HG03045 (cell line): ENCODE measurements around the gene MTUS2.
"Not testable (repeated sequence)": the region's sequence is repeated elsewhere in the genome, so short reads cannot be mapped to it uniquely, and the experiment has no call there.

Experiments
- ATAC-seq: cut with Tn5 transposase; IDR thresholded peaks from one replicate; pipeline ENCODE4 v1.9.1; 2021; ENCODE audit warnings: mild to moderate bottlenecking, moderate library complexity; ENCODE audit not compliant: unreplicated experiment

MTUS2 gene

GRCh38 chr13:29210676-29211075 is 390.5 kb downstream of the MTUS2 start:
- ATAC-seq: no peak

DNA sequence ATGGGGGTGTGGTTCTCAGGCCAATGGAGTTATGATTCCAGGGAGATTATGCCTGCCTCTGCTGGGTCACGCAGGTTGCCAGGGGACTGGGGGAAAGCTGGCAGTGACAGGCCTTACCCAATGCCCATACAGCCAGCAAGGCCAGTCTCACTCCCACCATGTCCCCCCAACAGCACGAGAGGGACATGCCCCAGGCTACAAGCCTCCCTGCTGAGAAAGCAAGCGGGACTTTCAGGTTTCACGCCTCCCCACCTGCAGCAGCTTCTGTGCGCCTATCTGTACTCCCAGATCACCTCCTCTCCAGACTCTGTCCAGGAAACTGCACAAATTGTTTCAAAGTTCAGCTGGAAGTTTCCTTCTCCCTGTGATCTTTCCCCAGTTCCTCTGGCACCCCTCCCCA is 391.0 kb downstream of the MTUS2 start:
- not testable (repeated sequence) for ATAC-seq

GRCh38 chr13:29222458-29222857 is 402.3 kb downstream of the MTUS2 start:
- ATAC-seq: no peak

GRCh38 chr13:29224206-29224605 is 404.1 kb downstream of the MTUS2 start:
- no peak for ATAC-seq

- ATAC-seq: no peak
Observed at GRCh38 chr13:29227576-29227975, 407.4 kb downstream of the MTUS2 start.

DNA sequence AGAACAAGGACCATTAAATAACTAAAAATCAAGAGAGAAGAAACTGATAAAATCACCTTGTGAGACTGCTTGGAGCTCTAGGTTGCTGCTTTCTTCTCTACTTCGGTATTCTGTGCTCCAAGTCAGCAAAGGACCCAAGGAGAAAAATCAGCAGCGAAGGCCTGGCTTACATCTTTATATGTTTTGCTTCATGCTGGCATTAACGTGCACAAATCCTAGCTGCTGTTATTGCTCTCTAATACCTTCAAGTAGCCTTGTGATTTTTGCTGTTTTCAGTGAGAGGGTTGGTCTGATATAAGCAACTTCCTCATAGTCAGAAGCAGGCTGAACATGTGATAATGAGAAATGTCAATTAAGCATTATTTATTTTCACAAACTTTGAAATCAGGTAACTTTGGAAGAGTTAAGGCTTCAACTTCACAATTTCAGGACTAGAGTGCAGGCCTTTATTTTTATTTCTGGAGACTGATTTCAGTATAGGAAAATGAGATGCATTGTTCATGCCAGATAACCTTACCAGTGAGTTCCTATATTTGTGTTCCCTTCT is 410.2 kb downstream of the MTUS2 start:
- no peak for ATAC-seq

- ATAC-seq: no peak
Observed at GRCh38 chr13:29239653-29240525, 419.8 kb downstream of the MTUS2 start.

- no peak for ATAC-seq
Observed at GRCh38 chr13:29254626-29255370, 434.7 kb downstream of the MTUS2 start.

DNA sequence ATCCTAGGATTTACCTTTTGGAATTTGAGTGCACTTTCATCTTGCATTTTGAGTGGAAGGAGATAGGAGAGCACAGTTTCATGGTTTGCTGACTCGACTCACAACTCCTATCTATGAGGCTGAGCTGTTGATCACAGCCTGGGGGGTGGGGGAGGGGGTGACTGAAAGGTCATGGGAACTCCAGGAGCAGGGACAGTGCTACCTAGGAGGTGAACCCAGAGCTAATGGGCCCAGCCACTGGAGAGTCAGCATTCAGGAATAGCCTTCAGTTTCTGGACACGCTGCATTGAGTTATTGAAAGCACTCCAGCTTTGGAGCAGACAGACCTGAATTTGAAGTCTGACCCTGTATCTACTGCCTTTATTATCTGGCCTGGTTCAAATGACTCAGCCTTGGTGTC is 435.4 kb downstream of the MTUS2 start:
- ATAC-seq: no peak

DNA sequence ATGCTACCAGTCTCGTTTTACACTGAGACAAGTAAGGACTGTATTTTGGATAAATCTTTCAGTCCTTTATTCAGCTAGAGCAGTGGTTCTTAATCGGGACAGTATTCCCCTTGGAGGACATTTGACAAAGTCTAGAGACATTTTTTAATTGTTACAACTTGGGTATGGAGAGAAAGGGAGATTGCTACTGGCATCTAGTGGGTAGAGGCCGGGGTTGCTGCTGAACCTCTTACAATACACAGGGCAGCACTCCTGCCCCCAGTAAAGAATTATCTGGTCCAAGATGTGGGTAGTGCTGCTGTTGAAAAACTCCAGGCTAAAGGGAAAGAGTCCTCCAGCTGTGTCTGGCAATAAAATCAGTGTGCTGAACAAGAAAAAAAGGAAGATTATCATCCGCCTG is 440.5 kb downstream of the MTUS2 start:
- no peak for ATAC-seq

DNA sequence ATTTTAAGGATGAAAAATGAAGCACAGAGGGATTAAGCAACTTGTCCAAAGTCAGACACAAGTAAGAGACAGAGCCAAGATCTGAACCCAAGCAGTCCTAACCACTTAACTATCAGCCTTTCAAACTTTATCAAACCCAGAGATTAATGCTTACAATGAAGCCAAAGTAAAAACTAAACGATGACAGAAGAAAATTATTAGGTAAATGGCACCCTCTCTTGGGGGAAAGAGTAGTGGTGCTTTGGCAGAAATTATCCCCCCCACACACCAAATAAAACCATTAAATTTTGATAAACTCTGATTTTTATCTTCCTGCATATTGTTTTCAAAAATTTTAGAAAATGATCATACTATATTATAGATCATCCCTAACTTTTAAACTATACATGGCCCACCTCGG is 446.1 kb downstream of the MTUS2 start:
- ATAC-seq: no peak

DNA sequence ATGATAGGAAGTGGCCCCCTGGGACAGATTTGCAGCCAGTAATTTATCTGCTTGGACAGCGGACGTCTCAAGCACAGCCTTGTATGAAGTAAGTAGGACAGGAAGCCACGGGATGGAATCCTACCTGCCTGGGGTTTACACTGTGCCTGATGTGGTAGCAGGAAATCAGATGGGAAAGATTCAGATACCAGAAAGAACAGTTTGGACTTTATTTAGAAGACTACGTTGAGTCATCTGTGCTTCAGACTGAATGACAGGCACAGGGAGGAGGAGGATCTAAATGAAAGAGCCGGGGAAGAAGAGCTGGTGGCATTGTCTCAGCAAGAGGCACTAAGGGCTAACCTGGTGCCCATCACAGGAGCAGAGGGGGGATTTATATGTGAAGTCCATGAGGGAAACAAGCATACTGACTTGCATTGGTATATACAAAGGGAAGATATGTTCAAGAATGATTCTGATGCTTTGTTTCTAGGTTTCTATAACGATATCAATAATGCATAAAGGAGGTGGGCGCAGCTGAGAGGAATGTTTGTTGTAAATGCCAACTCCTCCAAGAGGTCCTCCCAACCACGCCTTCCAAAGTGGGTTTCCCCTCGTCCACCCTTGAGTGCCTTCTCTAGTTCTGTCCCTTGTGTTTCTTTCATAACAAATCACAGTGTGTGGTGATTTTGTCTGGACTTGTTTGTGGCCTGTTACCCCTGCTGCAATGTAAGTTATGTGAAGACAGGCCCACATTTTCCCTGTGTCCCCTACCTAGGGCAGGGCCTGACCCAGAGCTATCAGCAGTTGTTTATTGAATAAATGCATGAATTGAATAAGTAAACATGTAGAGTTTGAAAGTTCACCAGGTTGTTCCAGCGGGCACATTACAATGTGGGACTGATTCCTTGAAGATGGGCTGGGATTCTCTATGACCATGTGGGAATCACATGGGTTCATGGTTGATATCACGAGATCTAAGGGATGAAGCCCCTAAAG is 446.9 kb downstream of the MTUS2 start:
- no peak for ATAC-seq

- ATAC-seq: no peak
Observed at GRCh38 chr13:29270271-29270985, 450.3 kb downstream of the MTUS2 start.

GRCh38 chr13:29271606-29272005 is 451.5 kb downstream of the MTUS2 start:
- ATAC-seq: no peak

DNA sequence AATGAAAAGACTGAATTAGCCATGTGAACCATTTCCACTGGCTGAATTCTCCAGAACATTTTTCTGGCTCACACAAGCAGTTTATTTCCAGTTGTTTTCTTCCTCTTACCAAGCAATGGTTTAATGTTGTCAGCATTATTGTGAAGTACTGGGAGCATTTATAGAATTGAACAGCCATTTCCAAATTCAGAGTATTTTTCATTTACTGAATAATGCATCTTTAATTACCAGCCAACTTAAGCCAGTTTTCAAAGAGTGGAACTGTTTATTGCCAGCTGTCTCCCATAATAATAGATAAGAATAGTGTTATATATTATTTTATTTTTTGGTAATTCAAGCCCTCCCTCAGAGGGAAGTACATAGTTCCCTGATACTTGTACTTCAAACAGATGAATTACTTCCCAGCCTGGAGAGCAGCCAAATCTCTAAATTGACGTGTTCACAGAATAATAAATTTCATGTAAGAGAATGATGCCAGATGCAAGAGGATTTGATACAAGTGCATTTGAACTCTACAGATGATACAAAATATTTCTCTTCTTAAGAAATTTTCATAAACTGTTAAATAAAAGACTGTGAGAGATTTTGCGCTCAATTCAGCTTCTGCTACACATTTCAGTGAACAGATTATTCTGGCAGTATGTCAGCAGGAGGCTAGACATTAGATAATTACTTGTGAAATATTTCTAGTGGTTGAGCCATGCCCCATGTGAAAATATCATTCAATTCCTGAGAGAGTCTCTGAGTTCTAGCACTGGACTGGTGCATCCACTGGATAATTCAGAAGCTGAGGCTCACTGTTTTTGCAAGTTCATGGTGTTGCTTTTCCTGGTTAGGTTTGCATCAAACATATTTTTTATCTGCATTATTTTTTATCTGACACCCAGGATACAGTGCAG is 459.5 kb downstream of the MTUS2 start:
- ATAC-seq: no peak

GRCh38 chr13:29281932-29282495 is 461.9 kb downstream of the MTUS2 start:
- ATAC-seq: no peak

GRCh38 chr13:29284726-29285125 is 464.6 kb downstream of the MTUS2 start:
- ATAC-seq: no peak

- no peak for ATAC-seq
Observed at GRCh38 chr13:29287237-29287636, 467.1 kb downstream of the MTUS2 start.

DNA sequence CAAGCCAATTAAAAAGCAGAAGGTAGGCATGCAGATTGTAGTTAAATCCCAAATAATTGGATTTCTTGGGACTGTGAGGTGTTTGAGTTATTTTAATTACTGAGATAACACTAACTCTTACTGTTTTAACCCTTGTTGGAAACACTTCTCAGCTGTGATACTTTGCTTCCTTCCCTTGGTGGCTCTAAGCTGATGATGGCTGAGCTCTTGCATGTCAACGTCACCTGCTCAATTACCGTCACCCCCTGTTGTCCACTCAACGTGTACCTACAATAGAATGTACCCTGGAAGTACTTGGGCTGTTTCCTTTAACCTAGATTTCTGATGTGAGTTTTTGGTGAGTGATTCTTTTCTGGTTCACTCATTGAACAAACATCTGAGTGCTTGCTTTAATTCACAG is 471.9 kb downstream of the MTUS2 start:
- ATAC-seq: no peak
